Endothelial cell of umbilical vein (primary cell): ENCODE measurements around the gene LRCH1. TPM values are rescaled to one million over a fixed set of nuclear protein-coding genes. Genes with fewer than 3 reads are reported as not detected.

Experiments used
- BruUV-seq: library from RNA; stranded (reverse); fragments of 400-500 nt; replicated peaks from 2 replicates; lab custom pipeline; 2021; lab: Mats Ljungman, UMichigan
- CTCF ChIA-PET: fragments of 300-600, 350-600 bp; sonication (Branson Sonifier 250); formaldehyde crosslinking; loops from one replicate; lab custom pipeline; 2021; ENCODE audit warnings: antibody characterized with exemption, inconsistent platforms; lab: Charles Lee
- POLR2A ChIA-PET: fragments of 300-600, 350-600 bp; sonication (Branson Sonifier 250); formaldehyde crosslinking; loops from one replicate; lab custom pipeline; 2021; ENCODE audit warnings: antibody characterized with exemption, inconsistent platforms; lab: Charles Lee
- DNase-seq: peaks from one replicate; pipeline ENCODE4 v3.0.0-alpha.2; 2011; ENCODE audit warnings: low read depth, low spot score
- FAIRE-seq: peaks from 2 replicates; lab custom pipeline; 2011; peaks lifted over from hg19 to GRCh38; lab: Jason Lieb, UNC
- H2AFZ ChIP-seq: 2 replicates; pipeline ENCODE4 v1.6.0; 2012; ENCODE audit warnings: low read depth, low read length, control low read depth, inconsistent platforms
- H3K27ac ChIP-seq: 2 replicates; pipeline ENCODE4 v1.5.1; 2011; ENCODE audit warnings: low read depth, mild to moderate bottlenecking, control low read depth, low read length, moderate library complexity; ENCODE audit not compliant: insufficient read depth
- H3K27me3 ChIP-seq, 2 experiments: 2 replicates each; pipeline versions ENCODE4 v1.6.0 to v1.6.1; 2011; ENCODE audit warnings: low read length in 2 of 2, mixed read lengths in 1 of 2; ENCODE audit not compliant: control insufficient read depth in 2 of 2, insufficient read depth in 2 of 2
- H3K36me3 ChIP-seq, 2 experiments: 2 replicates in 1 of 2; 3 replicates in 1 of 2; pipeline ENCODE4 v1.5.1; 2011; ENCODE audit warnings: low read length in 2 of 2, mild to moderate bottlenecking in 1 of 2, moderate library complexity in 1 of 2; ENCODE audit not compliant: control insufficient read depth in 2 of 2, insufficient read depth in 2 of 2; ENCODE audit errors: extremely low read depth in 1 of 2
- H3K4me1 ChIP-seq: 3 replicates; pipeline ENCODE4 v1.5.1; 2011; ENCODE audit warnings: mild to moderate bottlenecking, low read length; ENCODE audit not compliant: control insufficient read depth, insufficient read depth; ENCODE audit errors: extremely low read depth
- H3K4me2 ChIP-seq: 2 replicates; pipeline ENCODE4 v1.6.1; 2011; ENCODE audit warnings: low read length, control low read depth, mixed read lengths; ENCODE audit not compliant: insufficient read depth
- H3K4me3 ChIP-seq, 3 experiments: fragments of 200-600 bp in 1 of 3; sonication (generic), shearing (Covaris generic) in 1 of 3; replicated peaks in 1 of 3; 2 replicates each; pipeline ENCODE4 v1.5.1; 2011 to 2016; ENCODE audit warnings: control low read depth in 3 of 3, low read length in 3 of 3, mild to moderate bottlenecking in 2 of 3, inconsistent platforms in 1 of 3, low read depth in 1 of 3, moderate library complexity in 1 of 3; ENCODE audit not compliant: insufficient read depth in 1 of 3
- H3K79me2 ChIP-seq: 2 replicates; pipeline ENCODE4 v1.6.0; 2012; ENCODE audit warnings: low read length, inconsistent platforms; ENCODE audit not compliant: control insufficient read depth, insufficient read depth
- H3K9ac ChIP-seq: replicated peaks from 2 replicates; pipeline ENCODE3; 2011; ENCODE audit warnings: low read length, control low read depth; ENCODE audit not compliant: insufficient read depth; ENCODE audit errors: extremely low read depth
- H3K9me1 ChIP-seq: replicated peaks from 3 replicates; pipeline ENCODE4 v1.6.0; 2011; ENCODE audit warnings: mild to moderate bottlenecking, low read length; ENCODE audit not compliant: control insufficient read depth, insufficient read depth; ENCODE audit errors: extremely low read depth
- H3K9me3 ChIP-seq: replicated peaks from 2 replicates; pipeline ENCODE4 v1.5.1; 2012; ENCODE audit warnings: low read length, inconsistent platforms; ENCODE audit not compliant: control insufficient read depth, insufficient read depth
- H4K20me1 ChIP-seq: replicated peaks from 2 replicates; pipeline ENCODE3; 2011; ENCODE audit warnings: mild to moderate bottlenecking, low read length; ENCODE audit not compliant: control insufficient read depth, insufficient read depth; ENCODE audit errors: extremely low read depth
- CTCF ChIP-seq, 2 donors: IDR thresholded peaks; 1 replicate in 1 of 2; 2 replicates in 1 of 2; pipeline ENCODE4 v1.5.1; 2011; ENCODE audit warnings: low read length in 2 of 2, mild to moderate bottlenecking in 2 of 2, moderate library complexity in 2 of 2, control low read depth in 1 of 2, inconsistent platforms in 1 of 2, low read depth in 1 of 2; ENCODE audit not compliant: insufficient read depth in 1 of 2; ENCODE audit errors: extremely low read depth in 1 of 2
- EZH2 ChIP-seq: IDR thresholded peaks from 2 replicates; pipeline ENCODE4 v1.6.1; 2012; ENCODE audit warnings: borderline replicate concordance, low read depth, mild to moderate bottlenecking, moderate library complexity, low read length, inconsistent platforms; ENCODE audit not compliant: severe bottlenecking
- FOS ChIP-seq: IDR thresholded peaks from 2 replicates; pipeline ENCODE4 v1.6.1; 2011; ENCODE audit warnings: mild to moderate bottlenecking, low read length, moderate library complexity, borderline replicate concordance; ENCODE audit not compliant: insufficient read depth
- GATA2 ChIP-seq: IDR thresholded peaks from 2 replicates; pipeline ENCODE4 v1.7.0; 2011; ENCODE audit warnings: low read depth, mild to moderate bottlenecking, moderate library complexity, mixed read lengths, low read length; ENCODE audit not compliant: insufficient read length, insufficient read depth
- JUN ChIP-seq: IDR thresholded peaks from 2 replicates; pipeline ENCODE4 v1.6.1; 2011; ENCODE audit warnings: borderline replicate concordance, low read depth; ENCODE audit not compliant: insufficient read length, insufficient read depth
- MAX ChIP-seq: IDR thresholded peaks from 2 replicates; pipeline ENCODE4 v1.6.1; 2011; ENCODE audit not compliant: insufficient read depth, insufficient read length
- MYC ChIP-seq: IDR thresholded peaks from one replicate; pipeline ENCODE4 v1.6.1; 2011; ENCODE audit warnings: mild to moderate bottlenecking, low read depth, low read length
- POLR2A ChIP-seq: IDR thresholded peaks from 2 replicates; pipeline ENCODE4 v1.6.1; 2012; ENCODE audit warnings: low read depth, mild to moderate bottlenecking, control low read depth, low read length
- POLR2AphosphoS5 ChIP-seq: IDR thresholded peaks from 2 replicates; pipeline ENCODE4 v1.6.1; 2012; ENCODE audit warnings: low read depth, mild to moderate bottlenecking, control low read depth, low read length, moderate library complexity; ENCODE audit not compliant: insufficient read depth
- dilution Hi-C: fragments of 300-500 bp; cut with MboI; formaldehyde crosslinking; loops from one replicate; pipeline ENCODE4 v1.15.0; 2019; ENCODE audit warnings: low sequenced_read_pairs; ENCODE audit not compliant: extremely low pct_ligation_motif_present
- intact Hi-C: fragments of 100-400 bp; cut with micrococcal nuclease; formaldehyde crosslinking; loops from one replicate; pipeline ENCODE4 v1.10.0; 2022
- polyA plus RNA-seq, 4 experiments: library from polyadenylated mRNA; depleted of rRNA in 3 of 4; stranded (reverse) in 3 of 4; unstranded in 1 of 4; fragments of >200 nt; gene quantifications; 2 replicates each; pipeline versions ENCODE4 v1.2.1 to v1.2.3, GENCODE V29; 2011 to 2012; ENCODE audit warnings: missing spikeins in 1 of 4
- total RNA-seq: library from RNA; stranded (reverse); gene quantifications from 2 replicates; pipeline ENCODE4 v1.2.3, GENCODE V29; 2021

The LRCH1 gene
- total and polyA plus RNA-seq, 2 donors (not counting 3 experiments of a cell fraction or from before 2014, with no cell fraction given) = 5.4 to 16.5 TPM

- peak; percentile 89 for DNase-seq
- no peaks in the 10 kb centered on the region for H3K9me3 ChIP-seq
- H3K27me3 ChIP-seq = no peaks in the 10 kb centered on the region
- H3K79me2 ChIP-seq = peaks cover 19% of the 10 kb centered on the region
- peak overlapping the region in 1 of 3 experiments; percentile 40 for H3K4me3 ChIP-seq
- BruUV-seq = no TSS peak
- intact Hi-C loops = no loop called here
- no peak for TF ChIP-seq GATA2
- TF ChIP-seq FOS = no peak
- no peak for TF ChIP-seq MYC
- TF ChIP-seq MAX = no peak
- TF ChIP-seq EZH2 = no peak
- no peak for TF ChIP-seq CTCF (IDR thresholded peaks at IDR 0.05; ENCODE audit: extremely low read depth in 1 of 2, insufficient read depth in 1 of 2, low read depth in 1 of 2, low read length in 2 of 2)
- no peak for TF ChIP-seq POLR2AphosphoS5
- TF ChIP-seq POLR2A = no peak
- no peak for TF ChIP-seq JUN
- peak overlapping the region; percentile 8 for H3K9ac ChIP-seq
- peak overlapping the region; percentile 23 for H2AFZ ChIP-seq
- H3K27ac ChIP-seq = peak overlapping the region; percentile 49
- H4K20me1 ChIP-seq = peaks cover 2% of the 10 kb centered on the region
- no peaks in the 10 kb centered on the region for H3K9me1 ChIP-seq
- CTCF ChIA-PET = interaction anchor here (0.7 to 1.9 kb wide), 10 partner anchors 8 to 89 kb away, joined by 3 to 5 read pairs (median 3); partner anchors contain the start of gene LRCH1
- peak; percentile 90 for FAIRE-seq
- POLR2A ChIA-PET = interaction anchor here (0.7 kb wide), 1 partner anchor 83 kb away, joined by 4 read pairs; no protein-coding TSS in a partner anchor
- H3K4me1 ChIP-seq = peaks cover 22% of the 10 kb centered on the region
- dilution Hi-C loops = no loop called here
- no peaks in the 10 kb centered on the region for H3K36me3 ChIP-seq
- peak overlapping the region; percentile 61 for H3K4me2 ChIP-seq
Measured at GRCh38 chr13:46641274-46642081, 88.5 kb downstream of the LRCH1 start.
